Natural killer cell (primary cell): ENCODE data around the gene TFF3. TPM values are rescaled to one million over a fixed set of nuclear protein-coding genes. Genes with fewer than 3 reads are reported as not detected.

ENCODE experiments used
- ATAC-seq, 3 donors: fragments of 150-1000 bp in 2 of 3; fragments of 200-7000 bp in 1 of 3; cut with Tn5 transposase; 1 replicate in 1 of 3; 2 replicates in 2 of 3; pipeline ENCODE4 v1.10.0; 2021; ENCODE audit warnings: mild to moderate bottlenecking in 2 of 3, moderate library complexity in 2 of 3
- DNase-seq, 2 donors: peaks; one replicate each; pipeline versions ENCODE4 v3.0.0 to v3.0.0-alpha.2; 2013 to 2021; ENCODE audit warnings: mixed read lengths in 1 of 2
- H3K27ac ChIP-seq: one replicate; pipeline ENCODE4 v1.5.1; 2013; ENCODE audit warnings: mild to moderate bottlenecking, low read length
- H3K27me3 ChIP-seq: one replicate; pipeline ENCODE4 v1.6.1; 2013; ENCODE audit warnings: low read length; ENCODE audit not compliant: control insufficient read depth, insufficient read depth
- H3K36me3 ChIP-seq: one replicate; pipeline ENCODE4 v1.6.1; 2013; ENCODE audit warnings: low read length; ENCODE audit not compliant: control insufficient read depth, insufficient read depth
- H3K4me1 ChIP-seq: one replicate; pipeline ENCODE4 v1.6.1; 2013; ENCODE audit warnings: low read length; ENCODE audit not compliant: control insufficient read depth, insufficient read depth
- H3K4me3 ChIP-seq: one replicate; pipeline ENCODE4 v1.5.1; 2013; ENCODE audit warnings: low read length
- H3K9me3 ChIP-seq: one replicate; pipeline ENCODE4 v1.6.1; 2013; ENCODE audit warnings: low read length; ENCODE audit not compliant: control insufficient read depth, insufficient read depth
- H3K27ac Mint-ChIP-seq, 2 donors: one replicate each; pipeline ENCODE4 v1.8.0; 2022; ENCODE audit warnings: mild to moderate bottlenecking in 2 of 2, mixed read lengths in 2 of 2, moderate library complexity in 1 of 2
- H3K27me3 Mint-ChIP-seq, 2 donors: one replicate each; pipeline ENCODE4 v1.8.0; 2022; ENCODE audit warnings: low read depth in 2 of 2, mixed read lengths in 2 of 2
- H3K36me3 Mint-ChIP-seq: one replicate; pipeline ENCODE4 v1.8.0; 2022; ENCODE audit warnings: mixed read lengths
- H3K4me1 Mint-ChIP-seq, 2 donors: one replicate each; pipeline ENCODE4 v1.8.0; 2022; ENCODE audit warnings: mixed read lengths in 2 of 2
- H3K4me3 Mint-ChIP-seq: one replicate; pipeline ENCODE4 v1.8.0; 2022; ENCODE audit warnings: mild to moderate bottlenecking, moderate library complexity, mixed read lengths
- H3K9me3 Mint-ChIP-seq, 2 donors: one replicate each; pipeline ENCODE4 v1.8.0; 2022; ENCODE audit warnings: mixed read lengths in 2 of 2
- CTCF ChIP-seq: fragments of 200-600 bp; IDR thresholded peaks from one replicate; pipeline ENCODE4 v1.8.0; 2022; ENCODE audit warnings: antibody characterized with exemption
- WGBS: methylation state at CpG from one replicate; pipeline ENCODE4 v1.1.7; 2013; ENCODE audit warnings: missing lambda C conversion rate; ENCODE audit not compliant: insufficient coverage; 5-methylcytosine and 5-hydroxymethylcytosine counted together
- intact Hi-C: fragments of 100-400 bp; cut with micrococcal nuclease; formaldehyde crosslinking; loops from one replicate; pipeline ENCODE4 v1.14.2; 2022
- total RNA-seq, 4 donors: library from RNA; stranded (reverse); fragments of 120-200 nt in 1 of 4; gene quantifications; one replicate each; pipeline versions ENCODE4 v1.2.3 to v1.2.4, GENCODE V29; 2013 to 2022

The TFF3 gene
- total RNA-seq, 3 donors from 2014 or later (not counting 1 experiment from before 2014, with no cell fraction given): not detected

- H3K27me3 ChIP-seq: peaks cover 4% of the 10 kb centered on the region
- no peak for TF ChIP-seq CTCF
- H3K27me3 Mint-ChIP-seq: peaks cover 18 to 27% of the 10 kb centered on the region in 2 donors
- ATAC-seq (no peak), DNase-seq (no peak)
- no peak overlapping the region for H3K27ac Mint-ChIP-seq
- no peak overlapping the region for H3K27ac ChIP-seq
- H3K36me3 ChIP-seq: no peaks in the 10 kb centered on the region
- no peaks in the 10 kb centered on the region for H3K36me3 Mint-ChIP-seq
- no peak overlapping the region for H3K4me3 Mint-ChIP-seq
- H3K4me3 ChIP-seq: no peak overlapping the region
- H3K4me1 ChIP-seq: peaks cover 13% of the 10 kb centered on the region
- no peaks in the 10 kb centered on the region for H3K9me3 ChIP-seq
- no peaks in the 10 kb centered on the region for H3K4me1 Mint-ChIP-seq
- H3K9me3 Mint-ChIP-seq: no peaks in the 10 kb centered on the region
- 66% methylated on average over 16 of the region's 17 CpGs for WGBS
- intact Hi-C loops: no loop called here
Observed at GRCh38 chr21:42308161-42308913, 6.9 kb downstream of the TFF3 start.

- ATAC-seq (no peak), DNase-seq (no peak)
- H3K27ac Mint-ChIP-seq: no peak overlapping the region
- WGBS: 67% methylated on average over 5 of the region's 5 CpGs
- H3K4me3 Mint-ChIP-seq: no peak overlapping the region
- TF ChIP-seq CTCF: no peak
- no peak overlapping the region for H3K4me3 ChIP-seq
- H3K4me1 ChIP-seq: peaks cover 13% of the 10 kb centered on the region
- no peaks in the 10 kb centered on the region for H3K4me1 Mint-ChIP-seq
- no peaks in the 10 kb centered on the region for H3K36me3 ChIP-seq
- intact Hi-C loops: no loop called here
- no peaks in the 10 kb centered on the region for H3K9me3 Mint-ChIP-seq
- H3K36me3 Mint-ChIP-seq: no peaks in the 10 kb centered on the region
- H3K27ac ChIP-seq: no peak overlapping the region
- peaks cover 18 to 27% of the 10 kb centered on the region in 2 donors for H3K27me3 Mint-ChIP-seq
- H3K9me3 ChIP-seq: no peaks in the 10 kb centered on the region
- peaks cover 4% of the 10 kb centered on the region for H3K27me3 ChIP-seq
Observed at GRCh38 chr21:42307106-42307505, 8.1 kb downstream of the TFF3 start.

GRCh38 chr21:42306366-42307035 lies 8.7 kb downstream of the TFF3 start:
- H3K4me3 ChIP-seq: no peak overlapping the region
- H3K36me3 ChIP-seq: no peaks in the 10 kb centered on the region
- Mint-ChIP-seq H3K27ac (no peak overlapping the region), H3K27me3 (peaks cover 18 to 27% of the 10 kb centered on the region in 2 donors), H3K4me3 (no peak overlapping the region), H3K9me3 (no peaks in the 10 kb centered on the region), H3K4me1 (no peaks in the 10 kb centered on the region), H3K36me3 (no peaks in the 10 kb centered on the region)
- intact Hi-C loops: no loop called here
- no peaks in the 10 kb centered on the region for H3K9me3 ChIP-seq
- no peak overlapping the region for H3K27ac ChIP-seq
- H3K4me1 ChIP-seq: peaks cover 13% of the 10 kb centered on the region
- WGBS: 41% methylated on average over 17 of the region's 17 CpGs
- ATAC-seq (no peak), DNase-seq (no peak)
- peaks cover 4% of the 10 kb centered on the region for H3K27me3 ChIP-seq
- no peak for TF ChIP-seq CTCF
